GM04503 (cell line): ENCODE measurements around the gene DSC1.
"Not testable (repeated sequence)": the region's sequence is repeated elsewhere in the genome, so short reads cannot be mapped to it uniquely, and the experiment has no call there.

Experiments used
- DNase-seq: peaks from one replicate; pipeline ENCODE4 v3.0.0-alpha.2; 2012; ENCODE audit warnings: low read depth

DSC1 gene

GRCh38 chr18:31171144-31171839, 8.6 kb upstream of the DSC1 start:
- DNase-seq: no peak

DNA sequence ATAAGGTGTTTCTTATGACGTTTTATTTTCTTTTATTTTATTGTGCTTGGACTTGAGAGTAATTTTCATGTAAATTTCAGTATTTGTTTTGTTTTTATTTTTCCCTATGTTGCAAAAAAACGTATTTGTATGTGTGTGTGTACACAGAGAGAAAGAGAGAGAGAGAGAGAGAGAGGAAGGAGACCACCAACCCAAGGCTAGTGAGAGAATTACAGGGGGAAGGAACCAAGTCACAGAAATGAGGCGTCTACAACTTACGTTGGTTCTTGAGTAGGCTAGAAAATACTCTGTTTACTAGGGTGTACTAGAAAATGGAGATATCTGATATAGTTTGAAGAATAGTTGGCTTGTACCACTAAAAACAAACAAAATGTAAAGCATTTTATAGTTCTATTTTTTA, 7.7 kb upstream of the DSC1 start:
- DNase-seq: no peak

DNA sequence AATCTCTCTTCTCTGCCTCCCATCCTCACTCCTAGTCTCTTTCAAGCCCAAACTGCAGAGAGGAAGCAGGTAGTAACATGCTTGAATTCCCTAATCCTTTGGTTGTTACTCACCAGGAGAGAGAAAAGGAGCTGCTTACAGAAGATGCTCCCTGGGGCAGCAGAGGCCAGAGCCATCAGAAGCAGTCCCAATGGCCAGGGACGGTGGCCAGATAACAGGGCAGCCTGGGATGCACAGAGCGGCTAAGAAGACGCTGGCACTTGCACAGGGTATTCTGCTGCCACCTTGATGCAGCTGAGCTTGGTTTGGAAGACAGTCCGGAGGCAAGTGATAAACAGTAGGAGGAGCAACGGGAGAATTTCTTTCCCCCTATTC, 250 bp downstream of the DSC1 start:
- DNase-seq: no peak

DNA sequence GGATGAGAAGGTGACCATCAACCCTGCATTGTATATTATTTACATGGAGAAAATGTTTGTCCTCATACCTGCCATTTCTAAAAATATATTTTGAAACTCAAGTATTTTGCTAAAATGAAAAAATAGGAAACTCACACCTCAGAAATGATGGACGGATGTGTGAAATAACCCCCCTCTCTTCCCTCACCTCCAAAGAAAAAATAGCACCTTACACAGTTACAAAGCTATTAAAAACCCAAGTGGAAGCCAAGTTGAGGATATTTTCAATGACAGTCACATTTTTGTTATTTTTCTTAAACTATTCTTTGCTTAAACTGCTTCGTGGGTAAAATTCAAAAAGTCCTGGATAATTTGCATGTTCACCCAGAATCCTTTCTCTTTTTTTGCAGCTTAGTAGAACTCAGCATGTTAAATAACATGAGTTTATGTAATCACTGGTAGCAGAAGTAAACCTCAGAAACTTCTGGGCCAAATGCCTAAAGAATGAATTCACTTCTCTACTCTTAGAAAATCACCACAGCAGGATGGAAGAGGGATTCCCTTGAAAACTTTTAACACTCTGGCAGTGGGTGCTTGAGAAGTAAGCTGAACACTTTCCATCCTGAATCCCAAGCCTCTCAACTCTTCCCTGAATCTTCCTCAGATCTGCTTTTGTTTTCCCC, 768 bp downstream of the DSC1 start:
- no peak for DNase-seq

DNA sequence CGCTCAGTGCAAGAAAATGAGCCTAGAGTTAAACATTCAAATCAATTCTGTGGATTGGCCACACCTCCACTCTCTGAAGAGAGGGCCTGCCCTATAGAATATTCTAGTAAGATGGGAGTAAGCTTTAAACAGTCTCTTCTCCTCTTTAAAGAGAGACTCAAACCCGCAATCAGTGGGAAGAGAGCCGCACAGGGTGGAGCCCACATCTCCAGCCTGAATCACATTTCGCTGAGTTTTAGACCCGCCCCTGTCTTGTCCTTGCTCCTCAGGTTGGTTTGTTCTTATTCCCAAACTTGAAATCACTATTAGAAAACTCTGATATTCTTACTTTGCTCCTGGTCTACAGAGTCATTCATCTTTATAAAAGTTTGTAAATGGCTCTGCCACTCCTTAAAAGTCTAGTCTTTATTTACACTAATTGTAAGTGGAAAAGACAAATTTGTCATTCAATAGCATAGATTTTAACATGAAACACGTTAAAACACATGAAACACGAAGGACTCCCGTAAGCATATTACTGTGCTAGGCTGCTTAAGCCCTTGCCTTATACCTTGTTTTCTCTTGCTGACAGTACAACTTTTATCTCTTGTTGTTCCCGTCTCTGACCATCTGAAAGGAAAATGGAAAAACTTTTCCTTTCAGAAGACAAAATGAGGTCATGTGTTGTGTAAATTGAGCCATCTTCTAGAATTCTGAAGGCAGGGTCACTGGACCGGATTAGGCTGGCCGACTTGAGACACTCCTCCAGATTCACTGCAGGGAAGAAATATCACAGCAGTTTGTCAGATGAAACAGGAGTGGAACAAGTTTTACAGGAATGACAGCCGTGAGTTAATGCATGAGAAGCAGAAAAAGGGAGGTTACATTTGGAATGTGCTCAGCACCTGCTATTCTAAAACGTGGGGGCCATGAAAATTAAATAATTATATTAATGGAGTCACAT, 5.6 kb downstream of the DSC1 start:
- DNase-seq: no peak

DNA sequence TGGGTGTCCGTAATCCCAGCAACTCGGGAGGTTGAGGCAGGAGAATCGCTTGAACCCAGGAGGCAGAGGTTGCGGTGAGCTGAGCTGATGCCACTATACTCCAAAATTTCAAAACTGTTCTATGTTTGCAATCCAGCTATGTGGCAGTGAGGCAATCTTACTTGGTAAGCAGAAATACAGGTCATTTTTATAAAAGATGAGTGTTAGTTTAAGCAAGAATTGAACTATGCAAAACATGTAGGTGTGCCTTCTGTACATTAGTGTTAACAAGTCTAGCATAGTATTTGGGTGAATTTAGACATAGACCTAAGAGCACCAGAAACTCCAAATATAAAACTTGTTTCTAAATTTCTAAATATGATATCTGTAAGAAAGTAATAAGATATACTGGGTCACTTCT, 7.2 kb downstream of the DSC1 start:
- DNase-seq: no peak

GRCh38 chr18:31154181-31154580, 8.5 kb downstream of the DSC1 start:
- no peak for DNase-seq

- no peak for DNase-seq
Measured at GRCh38 chr18:31149351-31149750, 13.3 kb downstream of the DSC1 start.

DNA sequence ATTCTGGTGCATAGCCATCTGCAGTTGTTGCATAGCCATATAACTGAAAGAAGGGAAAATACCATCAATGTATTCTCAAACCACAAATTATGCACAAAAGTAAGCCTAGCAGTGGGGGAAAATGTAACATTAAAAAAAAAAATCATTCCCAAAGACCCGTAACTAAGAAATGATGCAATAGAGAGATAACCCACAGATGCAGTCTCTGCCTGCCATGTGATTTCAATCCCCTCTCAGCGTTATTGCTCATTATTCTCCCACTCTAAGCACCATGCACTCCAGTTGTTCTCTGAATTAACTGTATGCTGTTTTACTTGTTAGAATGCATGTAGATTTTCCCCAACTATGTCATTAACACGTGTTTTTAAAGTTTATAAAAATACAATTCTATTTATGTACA, 14.1 kb downstream of the DSC1 start:
- DNase-seq: no peak

GRCh38 chr18:31146809-31147208, 15.8 kb downstream of the DSC1 start:
- no peak for DNase-seq

- DNase-seq: no peak
Measured at GRCh38 chr18:31143025-31143424, 19.6 kb downstream of the DSC1 start.

DNA sequence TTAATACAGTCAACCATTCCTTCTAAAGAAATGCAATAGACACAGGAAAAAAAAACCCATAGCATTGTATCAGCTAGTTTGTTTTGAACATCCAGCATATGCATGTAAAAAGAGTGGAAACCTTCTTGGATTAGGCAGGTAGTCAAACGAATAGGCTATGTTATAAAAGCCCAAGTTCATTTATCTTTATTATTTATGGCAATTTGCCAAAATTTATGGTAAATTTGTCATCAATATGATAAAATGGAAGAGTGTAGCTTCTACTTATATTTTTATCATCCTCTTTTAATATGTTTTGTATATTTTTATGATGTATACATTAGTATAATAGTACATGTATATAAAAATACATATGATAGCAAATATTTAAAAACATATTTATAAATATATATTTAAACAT, 23.9 kb downstream of the DSC1 start:
- no peak for DNase-seq

DNA sequence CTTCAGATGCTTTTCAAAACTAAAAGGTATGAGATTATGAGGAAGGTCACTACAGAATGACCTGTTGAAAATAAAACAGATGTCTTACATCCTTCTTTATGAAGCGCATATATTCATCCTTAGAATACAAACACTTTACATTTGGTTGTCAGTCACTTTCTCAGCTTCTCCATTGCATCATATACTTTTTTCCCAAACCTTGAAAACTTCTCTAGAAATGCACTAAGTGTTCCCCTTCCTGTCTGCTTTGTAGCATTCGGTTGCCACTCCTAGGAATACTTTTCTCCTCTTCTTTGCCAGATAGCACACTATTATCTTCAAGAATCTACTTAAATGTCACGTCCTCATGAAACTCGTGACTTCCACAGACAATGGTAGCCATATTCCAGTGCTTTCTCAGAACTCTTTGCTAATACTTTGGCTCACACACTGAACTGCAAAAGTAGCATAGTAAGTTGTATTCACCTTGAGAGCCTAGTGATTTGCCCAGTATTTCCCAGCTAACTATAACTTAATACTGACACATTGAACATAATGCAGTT, 27.6 kb downstream of the DSC1 start:
- no peak for DNase-seq

DNA sequence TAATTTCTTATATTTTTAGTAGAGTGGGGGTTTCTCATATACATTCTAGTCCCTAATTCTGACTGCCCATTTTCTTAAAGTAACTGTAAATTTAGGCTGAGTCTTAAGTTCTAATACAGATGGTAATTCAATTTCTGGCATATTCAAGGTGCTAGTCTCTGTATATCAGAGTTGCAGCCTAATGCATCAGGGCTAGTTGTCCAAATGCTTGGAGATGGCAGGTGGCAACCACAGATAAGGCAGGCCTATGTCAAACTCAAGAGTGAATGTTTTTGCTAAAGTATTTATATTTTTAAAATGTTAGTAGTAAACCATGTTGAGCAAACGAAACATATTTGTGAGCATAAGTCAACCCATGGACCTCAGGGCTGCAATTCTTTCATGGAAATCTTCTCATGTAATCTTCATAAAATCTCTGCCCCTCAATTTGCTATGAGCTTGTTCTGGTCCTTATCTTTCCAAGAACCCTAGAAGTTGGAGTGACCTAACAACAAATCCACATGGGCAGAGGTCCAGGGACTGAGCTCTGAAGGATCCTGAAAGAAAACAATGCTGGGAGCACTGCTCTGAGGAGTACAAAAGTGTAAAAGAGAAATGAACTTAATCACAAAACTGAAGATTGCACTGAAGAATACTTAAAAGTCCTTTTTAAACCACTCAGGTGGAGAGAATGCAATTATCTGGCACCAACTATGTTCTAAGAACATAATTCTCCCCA, 33.1 kb downstream of the DSC1 start:
- DNase-seq: no peak

DNA sequence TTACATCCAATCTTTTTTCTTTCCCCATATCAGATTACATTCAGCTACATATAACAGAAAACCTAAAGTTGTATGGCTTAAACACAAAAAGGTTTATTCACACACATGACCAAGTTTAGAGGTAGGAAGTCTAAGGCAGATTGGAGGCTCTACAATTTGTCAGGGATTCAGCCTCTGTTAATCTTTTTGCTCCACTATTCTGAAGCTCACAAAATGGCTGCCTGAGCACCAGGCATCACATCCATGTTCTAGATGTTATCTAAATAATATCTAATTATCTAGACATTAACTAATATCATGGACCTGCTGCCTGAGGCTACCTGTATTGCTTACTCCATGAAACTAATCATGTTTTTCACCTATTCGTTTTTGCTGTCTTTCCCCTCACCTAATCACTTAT, 36.8 kb downstream of the DSC1 start:
- DNase-seq: no peak

DNA sequence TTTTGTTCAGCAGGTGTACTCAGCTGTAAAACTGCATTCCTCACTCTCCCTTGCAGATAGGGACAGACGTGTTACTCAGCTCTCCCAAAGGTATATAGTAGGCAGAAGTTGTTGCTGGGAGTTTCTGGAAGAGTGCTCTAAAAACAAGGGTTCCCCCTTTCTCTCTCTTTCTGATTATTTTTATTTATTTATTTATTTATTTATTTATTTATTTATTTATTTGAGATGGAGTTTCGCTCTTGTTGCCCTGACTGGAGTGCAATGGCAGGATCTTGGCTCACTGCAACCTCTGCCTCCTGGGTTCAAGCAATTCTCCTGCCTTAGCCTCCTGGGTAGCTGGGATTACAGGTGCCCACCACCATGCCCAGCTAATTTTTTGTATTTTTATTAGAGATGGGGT, 39.5 kb downstream of the DSC1 start:
- not testable (repeated sequence) for DNase-seq

- DNase-seq: no peak
Measured at GRCh38 chr18:31120594-31120993, 42.1 kb downstream of the DSC1 start.

DNA sequence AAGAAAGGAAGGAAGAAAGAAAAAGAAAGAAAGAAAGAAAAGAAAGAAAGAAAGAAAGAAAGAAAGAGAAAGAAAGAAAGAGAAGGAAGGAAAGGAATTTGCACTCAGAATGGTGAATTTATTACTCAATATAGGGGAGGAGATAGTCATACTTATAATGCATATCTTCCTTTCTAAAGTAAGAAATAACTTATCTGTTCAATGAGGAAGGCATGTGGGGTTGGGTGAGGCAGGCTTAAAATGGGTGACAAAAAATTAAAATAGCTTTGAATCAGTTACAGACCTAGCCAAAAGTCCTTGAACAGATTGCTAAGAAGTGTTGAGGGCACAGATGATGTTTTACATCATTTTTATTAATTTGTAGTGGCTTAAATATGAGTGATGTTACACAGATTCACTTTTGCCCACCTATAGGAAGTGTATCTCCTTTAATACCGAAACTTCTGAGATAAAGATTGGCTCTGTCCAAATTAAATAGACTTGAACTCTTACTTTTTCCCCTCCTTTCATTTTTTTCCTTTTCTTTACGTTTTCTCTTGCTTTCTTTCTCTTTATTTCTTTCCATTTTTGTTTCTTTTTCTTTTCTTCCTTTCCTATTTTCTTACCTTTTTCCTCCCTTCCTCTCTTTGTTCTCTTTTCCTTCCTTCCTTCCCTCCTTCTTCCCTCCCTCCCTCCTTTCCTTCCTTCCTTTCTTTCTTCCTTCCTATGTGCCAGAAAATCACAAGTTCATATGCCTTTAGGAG, 45.6 kb downstream of the DSC1 start:
- no peak for DNase-seq

DNA sequence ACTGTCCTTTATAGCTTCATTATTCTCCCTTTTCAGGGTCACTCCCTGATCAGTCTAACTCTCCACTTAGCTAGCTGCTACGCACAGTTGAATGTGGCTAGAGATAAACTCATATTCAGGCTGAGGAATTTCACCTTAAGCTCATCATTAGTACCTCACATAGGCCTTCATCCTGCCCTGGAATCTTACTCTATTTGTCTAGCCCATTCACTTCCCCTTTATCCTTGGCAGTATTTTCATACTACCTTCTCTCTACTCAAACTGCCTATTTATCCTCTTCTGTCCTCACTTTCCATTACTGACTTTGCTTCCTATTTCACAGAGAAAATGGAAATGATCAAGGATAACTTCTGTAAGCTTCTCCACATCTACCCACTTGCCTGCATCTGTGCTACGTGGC, 49.9 kb downstream of the DSC1 start:
- DNase-seq: no peak

DNA sequence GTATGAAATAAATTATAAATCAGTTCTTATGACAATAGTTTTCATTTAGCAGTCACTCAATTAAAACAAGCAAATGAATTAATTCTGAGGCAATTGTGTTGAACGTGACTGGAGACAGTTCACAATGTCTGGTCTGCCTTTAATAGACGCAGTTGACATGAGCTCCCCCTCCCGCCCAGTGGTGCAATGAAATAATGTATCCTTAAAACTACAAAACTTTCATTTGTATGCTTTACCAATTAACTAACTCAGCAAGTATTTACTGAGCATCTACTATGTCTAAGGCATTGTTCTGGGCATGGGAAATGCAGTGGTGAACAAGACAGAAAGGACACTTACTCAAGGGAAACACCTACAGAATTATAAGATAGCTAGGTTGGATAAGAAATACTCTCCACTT, 56.9 kb downstream of the DSC1 start:
- DNase-seq: no peak

GRCh38 chr18:31104444-31104843, 58.2 kb downstream of the DSC1 start:
- no peak for DNase-seq
